ENCODE measurements around the gene KIF20B. TPM values are rescaled to one million over a fixed set of nuclear protein-coding genes. Genes with fewer than 3 reads are reported as not detected.

KIF20B gene
- total RNA-seq, 2 experiments from 2014 or later: 17.1 to 18.4 TPM

GRCh38 chr10:89653410-89653869 lies 48.0 kb upstream of the KIF20B start:
- no peak overlapping the region for H3K27ac ChIP-seq (ENCODE audit: low read depth in 1 of 2, low read length in 2 of 2)
- Mint-ChIP-seq H3K36me3 (ENCODE audit: low read depth) (no peaks in the 10 kb centered on the region), H3K9me3 (no peaks in the 10 kb centered on the region), H3K4me1 (ENCODE audit: low read depth) (no peaks in the 10 kb centered on the region), H3K27me3 (peaks cover 15% of the 10 kb centered on the region), H3K4me3 (no peak overlapping the region), H3K27ac (no peak overlapping the region)
- H3K36me3 ChIP-seq (ENCODE audit: insufficient read depth, low read length): no peaks in the 10 kb centered on the region
- DNase-seq (no peak), ATAC-seq (ENCODE audit: poor library complexity) (no peak)
- no peak for TF ChIP-seq CTCF (IDR thresholded peaks at IDR 0.05)
- intact Hi-C loops (cut with DNase I, micrococcal nuclease): no loop called here
- ChIA-PET POLR2A (no interaction called here), CTCF (no interaction called here)
- no peaks in the 10 kb centered on the region for H3K27me3 ChIP-seq (ENCODE audit: control insufficient read depth in 1 of 2, insufficient read depth in 2 of 2, low read length in 2 of 2)
- H3K4me3 ChIP-seq (ENCODE audit: low read length): no peak overlapping the region
- H3K4me1 ChIP-seq (ENCODE audit: insufficient read depth, low read length): no peaks in the 10 kb centered on the region
- no peaks in the 10 kb centered on the region for H3K9me3 ChIP-seq (ENCODE audit: control insufficient read depth in 1 of 2, insufficient read depth in 1 of 2, low read length in 2 of 2)

GRCh38 chr10:89655722-89656121 lies 45.7 kb upstream of the KIF20B start:
- H3K4me3 Mint-ChIP-seq: no peak overlapping the region
- H3K27ac ChIP-seq (ENCODE audit: low read depth in 1 of 2, low read length in 2 of 2): no peak overlapping the region
- no peak overlapping the region for H3K27ac Mint-ChIP-seq
- ChIA-PET POLR2A (no interaction called here), CTCF (no interaction called here)
- ATAC-seq (ENCODE audit: poor library complexity) (no peak), DNase-seq (no peak)
- no peaks in the 10 kb centered on the region for H3K9me3 ChIP-seq (ENCODE audit: control insufficient read depth in 1 of 2, insufficient read depth in 1 of 2, low read length in 2 of 2)
- no peaks in the 10 kb centered on the region for H3K36me3 ChIP-seq (ENCODE audit: insufficient read depth, low read length)
- H3K36me3 Mint-ChIP-seq (ENCODE audit: low read depth): no peaks in the 10 kb centered on the region
- no peaks in the 10 kb centered on the region for H3K4me1 Mint-ChIP-seq (ENCODE audit: low read depth)
- no peak overlapping the region for H3K4me3 ChIP-seq (ENCODE audit: low read length)
- H3K9me3 Mint-ChIP-seq: no peaks in the 10 kb centered on the region
- no peaks in the 10 kb centered on the region for H3K27me3 ChIP-seq (ENCODE audit: control insufficient read depth in 1 of 2, insufficient read depth in 2 of 2, low read length in 2 of 2)
- no peaks in the 10 kb centered on the region for H3K4me1 ChIP-seq (ENCODE audit: insufficient read depth, low read length)
- no peak for TF ChIP-seq CTCF (IDR thresholded peaks at IDR 0.05)
- intact Hi-C loops (cut with DNase I, micrococcal nuclease): no loop called here
- peaks cover under 1% of the 10 kb centered on the region for H3K27me3 Mint-ChIP-seq

- TF ChIP-seq CTCF (IDR thresholded peaks at IDR 0.05): no peak
- intact Hi-C loops (cut with DNase I, micrococcal nuclease): no loop called here
- no peak for DNase-seq
- no peak overlapping the region for H3K4me3 ChIP-seq (ENCODE audit: low read length)
- no peaks in the 10 kb centered on the region for H3K9me3 ChIP-seq (ENCODE audit: control insufficient read depth in 1 of 2, insufficient read depth in 1 of 2, low read length in 2 of 2)
- no peaks in the 10 kb centered on the region for H3K36me3 Mint-ChIP-seq (ENCODE audit: low read depth)
- no peak overlapping the region for H3K27ac ChIP-seq (ENCODE audit: low read depth in 1 of 2, low read length in 2 of 2)
- CTCF ChIA-PET: no interaction called here
- ATAC-seq (ENCODE audit: poor library complexity): no peak
- no peak overlapping the region for H3K4me3 Mint-ChIP-seq
- POLR2A ChIA-PET: no interaction called here
- no peak overlapping the region for H3K27ac Mint-ChIP-seq
- H3K36me3 ChIP-seq (ENCODE audit: insufficient read depth, low read length): no peaks in the 10 kb centered on the region
- no peaks in the 10 kb centered on the region for H3K27me3 Mint-ChIP-seq
- H3K9me3 Mint-ChIP-seq: no peaks in the 10 kb centered on the region
- H3K4me1 ChIP-seq (ENCODE audit: insufficient read depth, low read length): no peaks in the 10 kb centered on the region
- H3K27me3 ChIP-seq (ENCODE audit: control insufficient read depth in 1 of 2, insufficient read depth in 2 of 2, low read length in 2 of 2): no peaks in the 10 kb centered on the region
- no peaks in the 10 kb centered on the region for H3K4me1 Mint-ChIP-seq (ENCODE audit: low read depth)
These were observed 44.1 kb upstream of the KIF20B start for GRCh38 chr10:89657302-89657701.

Data from CD4-positive, alpha-beta T cell (primary cell).